ENCODE results near the gene C3orf18. TPM values are rescaled to one million over a fixed set of nuclear protein-coding genes. Genes with fewer than 3 reads are reported as not detected.

C3orf18 gene
- total and polyA plus RNA-seq, 9 of the 15 experiments (the other 6 are each of a cell fraction or from before 2014, with no cell fraction given) = 0.01 to 2.3 (median 0.94) TPM

- TF ChIP-seq, protein P1, sequence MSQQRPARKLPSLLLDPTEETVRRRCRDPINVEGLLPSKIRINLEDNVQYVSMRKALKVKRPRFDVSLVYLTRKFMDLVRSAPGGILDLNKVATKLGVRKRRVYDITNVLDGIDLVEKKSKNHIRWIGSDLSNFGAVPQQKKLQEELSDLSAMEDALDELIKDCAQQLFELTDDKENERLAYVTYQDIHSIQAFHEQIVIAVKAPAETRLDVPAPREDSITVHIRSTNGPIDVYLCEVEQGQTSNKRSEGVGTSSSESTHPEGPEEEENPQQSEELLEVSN (IDR thresholded peaks at IDR 0.05; ENCODE audit: borderline replicate concordance in 1 of 2, extremely low read depth in 1 of 2, insufficient read depth in 1 of 2, insufficient read length in 1 of 2, low read depth in 1 of 2, low read length in 1 of 2, poor library complexity in 1 of 2, severe bottlenecking in 1 of 2) = no peak
- TF ChIP-seq DACH1 (IDR thresholded peaks at IDR 0.05; ENCODE audit: partially characterized antibody) (no peak), ZNF184 (CRISPR knock-in tag; IDR thresholded peaks at IDR 0.05) (peak; percentile 96), GABPB1 (CRISPR knock-in tag; IDR thresholded peaks at IDR 0.05) (no peak), ZNF551 (CRISPR knock-in tag; IDR thresholded peaks at IDR 0.05) (no peak), KLF16 (IDR thresholded peaks at IDR 0.05) (peak; percentile 67; the same call in 1 of the 2 replicates), DNMT1 (IDR thresholded peaks at IDR 0.05) (no peak), BCLAF1 (IDR thresholded peaks at IDR 0.05; ENCODE audit: borderline replicate concordance in 1 of 2, control insufficient read depth in 1 of 2, low read depth in 2 of 2, low read length in 1 of 2) (no peak)
Measured at GRCh38 chr3:50616003-50616769, 48.6 kb upstream of the C3orf18 start (continued).
